ENCODE data around the gene GTF3C5.

DNA sequence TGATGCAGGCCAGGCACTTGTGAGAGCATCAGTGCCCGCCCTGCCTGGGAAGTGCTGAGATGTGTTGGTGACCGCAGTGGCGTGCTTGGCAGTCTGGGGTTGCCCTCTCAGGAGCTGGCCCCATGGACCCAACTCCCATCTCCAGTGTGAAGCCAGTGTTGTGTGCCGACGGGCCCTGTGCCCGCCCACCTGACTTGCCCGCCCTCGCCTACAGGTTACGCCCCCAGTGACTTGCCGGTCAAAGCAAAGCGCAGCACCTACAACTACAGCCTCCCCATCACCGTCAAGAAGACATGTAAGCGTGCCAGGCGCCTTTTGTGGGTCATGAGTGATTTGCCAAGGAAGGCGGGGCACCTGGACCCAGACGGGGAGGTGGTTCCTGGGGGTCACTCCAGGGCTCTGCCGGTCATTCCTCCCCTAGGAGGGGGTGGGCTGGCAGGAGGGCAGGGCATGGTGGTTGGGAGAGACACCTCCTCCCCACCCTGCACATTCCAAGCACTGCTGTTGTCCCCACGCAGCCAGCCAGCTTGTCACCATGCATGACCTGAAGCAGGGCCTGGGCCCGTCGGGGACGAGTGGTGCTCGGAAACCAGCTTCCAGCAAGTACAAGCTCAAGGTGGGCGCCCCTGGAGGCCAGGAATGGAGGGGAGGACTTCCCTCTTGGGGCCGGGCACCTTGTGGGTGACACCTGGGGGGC, 23.5 kb downstream of the GTF3C5 start:
- TF ChIP-seq, protein P1, sequence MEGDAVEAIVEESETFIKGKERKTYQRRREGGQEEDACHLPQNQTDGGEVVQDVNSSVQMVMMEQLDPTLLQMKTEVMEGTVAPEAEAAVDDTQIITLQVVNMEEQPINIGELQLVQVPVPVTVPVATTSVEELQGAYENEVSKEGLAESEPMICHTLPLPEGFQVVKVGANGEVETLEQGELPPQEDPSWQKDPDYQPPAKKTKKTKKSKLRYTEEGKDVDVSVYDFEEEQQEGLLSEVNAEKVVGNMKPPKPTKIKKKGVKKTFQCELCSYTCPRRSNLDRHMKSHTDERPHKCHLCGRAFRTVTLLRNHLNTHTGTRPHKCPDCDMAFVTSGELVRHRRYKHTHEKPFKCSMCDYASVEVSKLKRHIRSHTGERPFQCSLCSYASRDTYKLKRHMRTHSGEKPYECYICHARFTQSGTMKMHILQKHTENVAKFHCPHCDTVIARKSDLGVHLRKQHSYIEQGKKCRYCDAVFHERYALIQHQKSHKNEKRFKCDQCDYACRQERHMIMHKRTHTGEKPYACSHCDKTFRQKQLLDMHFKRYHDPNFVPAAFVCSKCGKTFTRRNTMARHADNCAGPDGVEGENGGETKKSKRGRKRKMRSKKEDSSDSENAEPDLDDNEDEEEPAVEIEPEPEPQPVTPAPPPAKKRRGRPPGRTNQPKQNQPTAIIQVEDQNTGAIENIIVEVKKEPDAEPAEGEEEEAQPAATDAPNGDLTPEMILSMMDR (conservative IDR thresholded peaks at IDR 0.05), result no peak
- no peak for TF ChIP-seq EZH2 (IDR thresholded peaks at IDR 0.05; ENCODE audit: low read depth)

Data from PC-9 (cell line).